GM06990 (cell line): ENCODE results near the gene KRT9.
"Not testable (repeated sequence)": the region's sequence is repeated elsewhere in the genome, so short reads cannot be mapped to it uniquely, and the experiment has no call there.

Experiments used
- DNase-seq: peaks from one replicate; pipeline ENCODE4 v3.0.0-alpha.2; 2011; ENCODE audit not compliant: insufficient read length; ENCODE audit errors: extremely low read depth
- H3K27me3 ChIP-seq: replicated peaks from 2 replicates; pipeline ENCODE4 v1.6.0; 2011; ENCODE audit warnings: low read length; ENCODE audit not compliant: control insufficient read depth, insufficient read depth
- H3K36me3 ChIP-seq: 2 replicates; pipeline ENCODE4 v1.5.1; 2011; ENCODE audit warnings: low read length; ENCODE audit not compliant: control insufficient read depth, insufficient read depth
- H3K4me3 ChIP-seq: replicated peaks from 2 replicates; pipeline ENCODE4 v1.5.1; 2011; ENCODE audit warnings: low read depth, mild to moderate bottlenecking, control low read depth, low read length
- CTCF ChIP-seq: IDR thresholded peaks from 2 replicates; pipeline ENCODE4 v1.5.1; 2011; ENCODE audit warnings: low read length, control low read depth, mild to moderate bottlenecking, inconsistent platforms; ENCODE audit not compliant: insufficient read depth, poor library complexity, severe bottlenecking

The KRT9 gene

GRCh38 chr17:41613277-41614082, 41.6 kb upstream of the KRT9 start:
- DNase-seq = no peak
- Histone ChIP-seq H3K4me3 (no peak overlapping the region), H3K27me3 (no peaks in the 10 kb centered on the region; the same call in 1 of the 2 replicates), H3K36me3 (no peaks in the 10 kb centered on the region)
- TF ChIP-seq CTCF = no peak

- not testable (repeated sequence) for H3K27me3 ChIP-seq, DNase-seq, H3K4me3 ChIP-seq, H3K36me3 ChIP-seq
These were observed 40.7 kb upstream of the KRT9 start, which contains the start of gene KRT16 for GRCh38 chr17:41612376-41613160. TSS of gene KRT16 (minus strand) at chr17:41612767. CDS start at chr17:41612688, 79 bp downstream.

GRCh38 chr17:41610965-41611640, 39.2 kb upstream of the KRT9 start:
- TF ChIP-seq CTCF = no peak
- H3K36me3 ChIP-seq = no peaks in the 10 kb centered on the region
- no peak overlapping the region for H3K4me3 ChIP-seq
- no peaks in the 10 kb centered on the region for H3K27me3 ChIP-seq
- DNase-seq = no peak

- not testable (repeated sequence) for H3K36me3 ChIP-seq, DNase-seq, H3K4me3 ChIP-seq, H3K27me3 ChIP-seq
- TF ChIP-seq CTCF = peak; percentile 40
These were observed 38.2 kb upstream of the KRT9 start for GRCh38 chr17:41610061-41610517.

GRCh38 chr17:41606930-41607329, 35.1 kb upstream of the KRT9 start:
- H3K4me3 ChIP-seq, H3K27me3 ChIP-seq, H3K36me3 ChIP-seq, DNase-seq: not testable (repeated sequence)

- DNase-seq = no peak
- H3K36me3 ChIP-seq = no peaks in the 10 kb centered on the region
- TF ChIP-seq CTCF = no peak
- no peak overlapping the region for H3K4me3 ChIP-seq
- peaks cover 1% of the 10 kb centered on the region; the same call in 1 of the 2 replicates for H3K27me3 ChIP-seq
These were observed 30.7 kb upstream of the KRT9 start for GRCh38 chr17:41602524-41602923.
